Activated CD4-positive, alpha-beta T cell treated with anti-CD3 and anti-CD28 coated beads for 24 hours (primary cell): Measurements from ENCODE around the gene RPL10.
"Not testable (repeated sequence)": the region's sequence is repeated elsewhere in the genome, so short reads cannot be mapped to it uniquely, and the experiment has no call there.

Source experiments
- DNase-seq, 2 donors: peaks; one replicate each; pipeline ENCODE4 v3.0.0-alpha.2; 2020; ENCODE audit warnings: low read depth in 2 of 2

The RPL10 gene

DNA sequence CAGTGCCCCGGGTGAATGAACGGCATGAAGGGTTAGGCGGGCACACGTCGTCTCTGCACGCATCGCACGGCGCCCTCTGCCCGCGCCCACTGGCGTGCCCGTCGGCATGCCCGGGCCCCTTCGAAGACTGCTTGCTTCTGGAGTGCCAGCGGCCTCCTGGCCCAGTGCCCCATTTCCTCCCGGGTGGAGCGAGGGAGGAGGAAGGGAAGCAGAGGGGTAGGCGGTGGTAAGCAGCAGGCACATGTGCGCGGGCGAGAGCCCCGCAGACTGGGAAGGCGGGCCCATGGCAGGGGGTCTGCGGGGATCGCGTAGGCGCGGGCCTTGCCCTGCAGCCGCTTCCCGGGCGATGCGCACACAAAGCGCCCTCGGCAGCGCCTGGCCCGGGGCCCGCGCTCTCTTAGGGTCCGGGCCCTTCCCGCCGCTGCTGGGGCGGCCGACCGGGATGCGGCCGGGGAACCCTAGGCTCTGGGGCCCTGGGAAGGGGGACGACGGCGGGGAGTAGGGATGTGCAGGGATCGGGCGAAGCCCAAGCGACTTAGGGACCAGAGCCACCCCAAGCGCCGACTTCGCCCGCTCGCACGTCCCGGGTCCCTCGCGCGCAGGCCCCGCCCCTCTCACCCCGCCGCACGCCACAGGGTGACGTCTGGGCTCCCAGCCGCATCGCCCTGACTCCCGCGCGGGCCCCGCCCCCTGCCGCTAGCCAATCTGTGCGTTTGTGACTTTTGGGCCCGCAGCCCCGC, 19.9 kb upstream of the RPL10 start:
- no peak for DNase-seq

DNA sequence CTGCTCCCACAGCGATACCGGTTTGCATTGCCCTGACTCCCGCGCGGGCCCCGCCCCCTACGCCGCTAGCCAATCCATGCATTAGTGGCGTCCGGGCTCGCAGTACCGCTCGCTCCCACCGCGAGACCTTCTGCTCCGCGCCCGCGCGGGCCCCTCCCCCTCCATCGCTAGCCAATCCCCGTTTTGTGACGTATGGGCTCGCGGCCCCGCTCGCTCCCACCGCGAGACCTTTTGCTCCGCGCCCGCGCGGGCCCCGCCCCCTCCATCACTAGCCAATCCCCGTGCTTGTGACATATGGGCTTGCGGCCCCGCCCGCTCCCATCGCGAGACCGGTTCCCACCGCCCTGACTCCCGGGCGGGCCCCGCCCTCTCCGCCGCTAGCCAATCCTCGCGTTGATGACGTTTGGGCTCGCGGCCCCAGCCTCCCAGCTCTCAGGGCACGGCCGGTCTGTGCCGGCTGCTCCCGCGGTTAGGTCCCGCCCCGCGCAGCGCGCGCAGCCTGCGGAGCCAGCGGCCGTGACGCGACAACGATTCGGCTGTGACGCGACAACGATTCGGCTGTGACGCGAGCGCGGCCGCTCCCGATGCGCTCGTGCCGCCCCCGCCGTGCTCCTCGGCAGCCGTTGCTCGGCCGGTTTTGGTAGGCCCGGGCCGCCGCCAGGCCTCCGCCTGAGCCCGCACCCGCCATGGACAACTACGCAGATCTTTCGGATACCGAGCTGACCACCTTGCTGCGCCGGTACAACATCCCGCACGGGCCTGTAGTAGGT, 19.2 kb upstream of the RPL10 start, which contains the start of gene EMD:
EMD (plus strand) TSS at position 497 of the 770 bp plus-strand sequence; CDS start at position 687, 190 bp downstream.
- DNase-seq = peak; percentile 90

DNA sequence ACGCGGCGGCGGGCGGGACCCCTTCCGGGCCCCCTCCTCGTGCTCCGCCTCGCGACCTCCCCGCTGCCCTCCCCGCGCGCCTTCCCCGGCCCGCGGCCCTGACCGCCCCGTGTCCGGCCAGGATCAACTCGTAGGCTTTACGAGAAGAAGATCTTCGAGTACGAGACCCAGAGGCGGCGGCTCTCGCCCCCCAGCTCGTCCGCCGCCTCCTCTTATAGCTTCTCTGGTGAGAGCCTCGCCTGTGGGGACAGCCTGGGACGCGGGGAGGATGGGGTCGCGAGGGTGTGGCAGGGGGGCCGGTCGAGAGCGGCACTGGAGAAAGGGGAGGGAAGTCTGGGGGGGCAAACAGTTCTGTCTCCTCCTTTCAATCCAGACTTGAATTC, 18.6 kb upstream of the RPL10 start:
- DNase-seq = no peak

DNA sequence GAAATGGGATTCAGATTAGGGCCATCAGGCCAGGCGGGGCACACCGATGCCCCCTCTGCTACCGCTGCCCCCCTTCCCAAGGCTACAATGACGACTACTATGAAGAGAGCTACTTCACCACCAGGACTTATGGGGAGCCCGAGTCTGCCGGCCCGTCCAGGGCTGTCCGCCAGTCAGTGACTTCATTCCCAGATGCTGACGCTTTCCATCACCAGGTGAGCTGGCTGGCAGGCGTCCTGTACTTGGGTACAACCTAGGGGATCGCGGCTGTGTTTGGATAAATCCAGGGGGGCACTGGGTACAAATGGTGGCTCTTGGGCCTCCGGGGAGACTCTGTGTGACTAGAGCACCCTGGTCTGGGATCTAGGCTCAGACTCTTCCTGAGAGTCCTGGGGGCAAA, 18.0 kb upstream of the RPL10 start:
- no peak for DNase-seq

DNA sequence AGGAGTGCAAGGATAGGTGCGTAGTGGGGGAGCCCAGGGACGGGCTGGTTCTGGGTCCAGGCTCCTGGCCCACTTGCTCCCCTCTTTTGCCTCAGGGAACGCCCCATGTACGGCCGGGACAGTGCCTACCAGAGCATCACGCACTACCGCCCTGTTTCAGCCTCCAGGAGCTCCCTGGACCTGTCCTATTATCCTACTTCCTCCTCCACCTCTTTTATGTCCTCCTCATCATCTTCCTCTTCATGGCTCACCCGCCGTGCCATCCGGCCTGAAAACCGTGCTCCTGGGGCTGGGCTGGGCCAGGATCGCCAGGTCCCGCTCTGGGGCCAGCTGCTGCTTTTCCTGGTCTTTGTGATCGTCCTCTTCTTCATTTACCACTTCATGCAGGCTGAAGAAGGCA, 17.4 kb upstream of the RPL10 start:
- DNase-seq = no peak

DNA sequence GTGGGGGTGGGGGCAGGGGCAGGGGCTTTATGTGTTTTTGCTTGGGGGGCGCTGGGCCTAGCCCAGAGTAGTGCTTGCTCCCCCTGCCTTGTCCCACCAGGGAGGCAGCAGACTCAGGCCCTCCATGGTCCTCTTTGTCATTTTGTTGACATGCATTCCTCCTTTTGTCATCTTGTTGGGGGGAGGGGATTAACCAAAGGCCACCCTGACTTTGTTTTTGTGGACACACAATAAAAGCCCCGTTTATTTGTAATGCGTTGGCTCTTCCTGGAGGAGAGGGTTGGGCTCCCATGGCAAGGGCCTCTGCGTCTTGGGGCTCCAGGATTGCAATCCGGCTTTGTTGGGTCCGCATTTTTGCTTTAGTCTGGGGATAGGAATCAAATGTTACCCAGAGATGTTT, 16.9 kb upstream of the RPL10 start:
- no peak for DNase-seq

DNA sequence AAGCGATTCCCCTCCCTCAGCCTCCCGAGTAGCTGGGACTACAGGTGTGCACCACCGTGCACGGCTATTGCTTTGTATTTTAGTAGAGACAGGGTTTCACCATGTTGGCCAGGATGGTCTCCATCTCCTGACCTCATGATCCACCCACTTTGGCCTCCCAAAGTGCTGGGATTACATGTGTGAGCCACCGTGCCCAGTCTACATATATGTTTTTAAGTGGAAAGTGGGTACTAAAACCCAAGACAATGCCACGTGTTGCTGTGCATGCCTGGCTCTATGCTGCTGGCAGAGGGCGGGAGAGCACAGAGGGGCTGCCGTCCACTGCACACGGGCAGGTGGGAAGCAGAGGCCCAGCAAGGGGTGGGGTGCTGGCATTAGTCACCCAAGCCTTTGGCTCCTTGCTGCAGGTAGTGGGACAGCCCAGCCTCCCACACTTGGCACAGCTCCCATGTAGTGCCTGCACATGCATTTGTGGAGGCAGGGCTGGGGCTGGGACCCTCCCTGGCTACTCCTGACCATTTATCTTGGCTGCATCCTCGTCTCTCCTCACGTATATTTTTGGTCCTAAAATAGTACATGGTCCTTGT, 15.6 kb upstream of the RPL10 start:
- no peak for DNase-seq

DNA sequence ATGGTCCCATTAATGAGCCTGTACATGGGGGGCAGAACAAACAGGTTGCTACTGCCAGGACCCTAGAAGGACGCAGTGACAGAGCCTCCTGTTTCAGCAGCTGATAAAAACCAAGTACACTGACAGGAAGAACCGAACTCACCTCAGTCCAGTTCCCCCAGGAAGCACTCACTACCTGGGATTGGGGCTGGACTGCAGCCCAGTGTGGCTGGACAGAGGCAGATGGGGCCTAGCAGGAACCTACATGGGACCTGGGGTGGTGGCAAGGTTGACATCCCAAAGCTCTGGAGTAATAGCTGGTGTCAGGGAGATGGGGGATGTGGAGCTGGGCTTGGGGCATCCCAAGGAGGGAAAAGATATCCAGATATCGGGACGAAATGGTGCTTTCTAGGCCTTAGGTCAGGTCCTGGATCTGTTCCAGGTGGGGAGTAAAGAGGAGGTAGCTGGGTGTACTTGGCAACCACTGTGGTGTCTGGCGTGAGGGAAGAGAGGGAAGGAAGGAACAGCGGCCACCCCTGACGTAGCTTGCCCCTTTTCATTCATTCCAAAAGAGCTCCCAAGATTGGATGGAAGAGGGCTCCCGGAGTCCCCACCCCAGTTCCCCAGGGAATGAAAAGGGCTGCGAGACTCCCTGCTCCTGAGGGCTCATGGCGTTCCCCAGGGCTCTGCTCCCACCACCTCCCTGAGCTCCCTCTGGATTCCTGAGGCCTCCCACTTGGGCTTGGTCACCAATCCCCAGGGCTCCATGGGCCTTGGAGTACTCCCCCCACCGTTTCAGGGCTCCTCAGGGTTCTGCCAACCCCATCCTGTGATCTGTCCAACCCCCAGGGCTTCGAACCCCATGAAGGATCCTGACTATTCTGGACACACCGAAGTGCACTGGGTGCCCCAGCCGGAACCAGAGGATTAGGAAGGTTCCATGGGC, 14.6 kb upstream of the RPL10 start:
- DNase-seq = no peak

DNA sequence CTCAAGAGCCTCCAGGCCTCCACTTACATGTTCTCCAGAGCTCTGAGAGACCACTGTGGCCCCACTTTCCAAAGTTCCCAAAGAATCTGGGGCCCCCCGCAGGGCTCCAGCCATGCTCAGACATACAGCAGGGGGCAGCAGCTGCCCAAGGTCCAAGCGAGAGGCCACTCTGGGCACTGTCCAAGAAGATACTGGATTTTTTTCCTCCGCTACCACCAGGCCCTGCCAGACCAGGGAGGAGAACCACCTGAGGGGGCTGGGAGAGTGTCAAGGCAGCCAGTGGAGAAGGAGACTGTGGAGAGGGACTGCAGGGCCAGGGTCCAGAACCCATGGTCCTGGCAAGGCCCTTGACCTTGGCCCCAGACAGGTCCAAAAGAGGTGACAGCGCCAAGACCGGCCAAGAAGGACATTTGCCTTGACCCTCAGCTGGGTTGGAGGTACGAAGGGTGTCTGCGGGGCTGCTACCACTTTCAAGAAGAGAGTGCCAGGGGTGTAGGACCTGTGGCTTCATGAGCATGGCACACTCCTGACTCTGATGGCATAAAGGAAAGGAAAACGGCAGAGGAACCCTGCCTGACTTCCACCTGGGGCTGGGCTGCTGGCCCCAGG, 13.8 kb upstream of the RPL10 start:
- no peak for DNase-seq

DNA sequence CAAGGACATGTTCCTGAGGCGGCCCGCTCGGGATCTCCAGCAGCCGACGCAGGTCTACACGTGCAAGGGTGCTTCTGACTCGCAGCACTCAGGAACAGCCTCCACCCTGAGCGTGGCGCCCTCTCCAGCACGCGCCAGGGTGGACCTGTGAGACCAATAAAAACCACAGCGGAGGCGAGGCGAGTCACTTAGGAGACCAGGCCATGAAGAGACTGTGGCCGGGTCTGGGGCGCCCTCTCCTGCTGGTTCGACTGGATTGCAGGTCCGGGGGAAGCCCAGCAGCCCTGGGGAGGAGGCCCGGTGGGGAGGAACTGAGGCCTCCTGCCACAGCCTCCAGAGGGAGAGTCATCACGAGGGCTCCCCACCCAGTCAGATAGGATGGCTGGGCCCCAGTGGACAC, 10.1 kb upstream of the RPL10 start:
- not testable (repeated sequence) for DNase-seq

DNA sequence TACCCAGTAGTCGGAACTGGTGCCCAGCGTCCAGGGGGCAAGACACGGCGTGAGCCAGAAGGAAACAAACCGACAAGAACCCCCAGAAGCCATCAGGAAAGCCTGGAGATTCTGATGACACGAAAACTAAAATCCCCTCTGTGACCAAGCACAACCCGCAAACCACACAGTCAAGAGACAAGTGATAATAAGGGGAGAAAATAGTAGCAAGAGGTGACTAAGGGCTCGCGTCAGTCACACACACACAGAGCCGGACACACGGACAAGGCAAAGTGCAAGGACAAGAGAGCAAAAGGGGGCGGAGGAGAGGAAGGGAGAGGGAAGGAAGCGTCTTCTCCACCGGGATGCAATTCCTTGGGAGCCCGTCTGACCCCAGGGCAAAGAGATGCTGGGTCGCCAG, 9.5 kb upstream of the RPL10 start:
- not testable (repeated sequence) for DNase-seq

DNA sequence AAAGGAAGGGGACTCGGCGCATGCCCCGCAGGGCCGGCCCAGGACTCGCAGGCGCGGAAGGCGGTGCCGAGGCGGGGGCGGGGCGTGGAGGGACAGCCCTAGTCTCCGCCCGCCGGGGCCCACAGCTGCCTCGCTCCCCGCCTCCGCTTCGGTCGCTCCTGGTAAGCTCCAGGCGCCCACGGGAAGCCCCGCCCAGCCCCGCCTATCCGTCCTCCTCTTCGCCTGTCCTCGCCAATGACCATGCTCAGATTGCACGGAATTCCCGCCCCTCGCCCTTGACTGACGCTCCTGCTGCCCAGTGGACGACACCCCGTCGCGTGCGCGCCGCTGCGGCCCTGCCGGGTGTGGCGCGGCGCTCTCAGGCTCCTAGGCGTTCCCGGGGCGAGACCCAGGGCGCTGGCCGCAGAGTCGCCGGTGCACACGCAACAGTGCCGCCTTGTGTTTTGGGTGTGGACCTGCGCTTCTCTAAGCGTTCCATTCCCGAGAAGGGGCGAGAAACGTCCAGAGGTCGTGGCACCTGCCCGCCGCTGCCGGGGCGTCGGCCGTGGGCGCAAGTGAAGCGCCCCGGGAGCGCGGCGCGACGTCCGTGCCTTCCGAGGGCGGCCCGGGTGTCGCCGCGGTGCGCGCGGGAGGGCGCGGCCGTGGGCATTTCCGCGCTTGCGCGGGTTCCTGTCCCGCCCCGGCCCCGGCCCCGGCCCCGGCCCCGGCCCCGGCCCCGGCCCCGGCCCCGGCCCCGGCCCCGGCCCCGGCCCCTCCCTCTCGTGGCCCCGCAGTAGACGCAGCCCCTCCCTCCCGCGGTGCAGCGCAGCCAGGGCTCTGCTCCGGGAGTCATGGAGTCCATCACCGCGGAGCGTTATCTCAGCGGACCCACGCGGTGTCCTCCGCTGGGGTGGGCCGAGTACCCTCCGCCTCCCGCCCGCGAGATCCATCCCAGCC, 8.1 kb upstream of the RPL10 start:
- not testable (repeated sequence) for DNase-seq

DNA sequence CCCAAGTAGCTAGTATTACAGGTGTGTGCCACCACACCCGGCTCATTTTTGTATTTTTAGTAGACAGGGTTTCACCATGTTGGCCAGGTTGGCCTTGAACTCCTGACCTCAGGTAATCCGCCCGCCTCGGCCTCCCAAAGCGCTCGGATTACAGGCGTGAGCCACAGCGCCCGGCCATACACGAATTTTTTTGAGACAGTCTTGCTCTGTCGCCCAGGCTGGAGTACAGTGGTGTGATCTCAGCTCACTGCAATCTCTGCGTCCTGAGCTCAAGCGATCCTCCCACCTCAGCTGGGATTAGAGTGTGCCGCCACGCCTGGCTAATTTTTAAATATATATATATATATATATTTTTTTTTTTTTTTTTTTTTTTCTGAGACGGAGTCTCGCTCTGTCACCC, 1.8 kb upstream of the RPL10 start:
- not testable (repeated sequence) for DNase-seq

DNA sequence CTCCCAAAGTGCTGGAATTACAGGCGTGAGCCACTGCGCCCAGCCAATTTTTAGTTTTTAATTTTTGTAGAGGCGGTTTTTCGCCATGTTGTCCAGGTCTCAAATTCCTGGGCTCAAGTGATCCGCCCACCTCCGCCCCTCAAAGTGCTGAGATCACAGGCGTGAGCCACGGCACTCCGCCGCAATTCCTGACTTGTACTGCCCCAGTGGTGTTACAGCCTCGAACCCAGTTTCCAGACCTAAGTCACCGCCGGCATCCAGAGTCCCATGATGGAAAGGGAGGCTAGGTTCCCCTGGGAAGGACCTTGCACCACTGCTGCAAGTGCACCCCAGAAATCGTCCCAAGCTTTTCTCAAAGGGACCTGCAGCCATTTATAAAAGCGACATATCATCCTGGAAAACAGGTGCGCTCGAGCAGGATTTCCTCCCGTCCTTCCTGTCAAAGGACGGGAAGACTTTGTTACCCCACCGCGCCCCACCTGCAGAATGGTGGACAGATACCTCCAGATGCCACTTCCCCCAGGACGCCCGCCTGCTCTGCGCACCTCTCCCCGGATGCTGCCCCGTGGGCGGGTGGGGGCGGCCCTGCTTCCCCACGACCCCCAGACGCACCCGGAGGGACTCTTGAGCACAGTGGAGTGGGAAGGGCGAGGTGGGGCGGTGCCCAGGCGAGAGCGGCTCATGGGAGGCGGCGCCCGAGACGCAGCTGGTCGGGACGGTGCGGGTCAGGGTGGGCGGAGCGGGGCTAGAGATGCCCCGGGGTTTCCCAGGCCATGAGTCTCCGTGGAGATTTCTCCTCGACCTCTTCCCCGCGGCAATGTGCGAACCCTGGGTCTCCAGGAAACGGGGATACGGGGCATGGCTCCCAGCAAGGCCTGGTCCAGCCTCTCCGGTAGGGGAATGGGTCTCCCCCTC, 947 bp upstream of the RPL10 start:
- peak in 1 of 2 donors; percentile 47 for DNase-seq

DNA sequence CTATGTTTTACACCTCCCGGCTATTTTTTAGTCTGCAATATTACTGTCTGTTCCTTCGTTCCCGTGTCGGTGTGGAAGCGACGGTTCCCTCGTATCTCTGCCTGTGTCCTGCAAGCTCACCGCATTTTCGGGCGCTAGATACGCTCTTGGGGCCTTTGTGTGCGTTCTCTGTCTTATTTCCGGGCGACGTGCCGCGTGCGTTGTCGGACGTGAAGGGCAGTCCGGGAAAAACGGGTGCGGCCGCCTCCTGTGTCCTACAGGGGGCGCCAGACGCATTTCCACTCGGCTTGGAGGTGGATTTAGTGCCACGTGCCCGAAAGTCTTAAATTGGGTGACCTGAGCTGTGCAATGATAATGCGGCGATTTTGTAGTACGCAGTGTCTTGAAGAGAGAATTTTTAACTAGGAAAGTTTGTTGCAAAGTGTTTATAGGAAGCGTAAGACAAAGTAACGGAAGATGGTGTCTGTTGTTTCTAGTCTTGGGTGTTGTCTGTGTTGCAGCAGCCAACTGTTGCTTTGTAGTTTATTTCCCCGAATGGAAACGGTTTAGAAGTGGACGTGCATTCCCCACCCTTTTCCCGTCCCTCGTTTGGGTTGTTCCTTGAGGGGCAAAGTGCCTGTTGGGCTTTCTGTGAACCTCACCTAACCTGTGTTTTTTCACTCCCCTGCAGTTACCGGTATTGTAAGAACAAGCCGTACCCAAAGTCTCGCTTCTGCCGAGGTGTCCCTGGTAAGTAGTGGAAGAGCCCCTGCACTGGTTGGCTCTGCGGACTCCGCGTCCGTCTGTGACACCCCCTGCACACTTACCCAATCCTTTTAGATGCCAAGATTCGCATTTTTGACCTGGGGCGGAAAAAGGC, 720 bp downstream of the RPL10 start:
- DNase-seq = peak; percentile 67 to 71

DNA sequence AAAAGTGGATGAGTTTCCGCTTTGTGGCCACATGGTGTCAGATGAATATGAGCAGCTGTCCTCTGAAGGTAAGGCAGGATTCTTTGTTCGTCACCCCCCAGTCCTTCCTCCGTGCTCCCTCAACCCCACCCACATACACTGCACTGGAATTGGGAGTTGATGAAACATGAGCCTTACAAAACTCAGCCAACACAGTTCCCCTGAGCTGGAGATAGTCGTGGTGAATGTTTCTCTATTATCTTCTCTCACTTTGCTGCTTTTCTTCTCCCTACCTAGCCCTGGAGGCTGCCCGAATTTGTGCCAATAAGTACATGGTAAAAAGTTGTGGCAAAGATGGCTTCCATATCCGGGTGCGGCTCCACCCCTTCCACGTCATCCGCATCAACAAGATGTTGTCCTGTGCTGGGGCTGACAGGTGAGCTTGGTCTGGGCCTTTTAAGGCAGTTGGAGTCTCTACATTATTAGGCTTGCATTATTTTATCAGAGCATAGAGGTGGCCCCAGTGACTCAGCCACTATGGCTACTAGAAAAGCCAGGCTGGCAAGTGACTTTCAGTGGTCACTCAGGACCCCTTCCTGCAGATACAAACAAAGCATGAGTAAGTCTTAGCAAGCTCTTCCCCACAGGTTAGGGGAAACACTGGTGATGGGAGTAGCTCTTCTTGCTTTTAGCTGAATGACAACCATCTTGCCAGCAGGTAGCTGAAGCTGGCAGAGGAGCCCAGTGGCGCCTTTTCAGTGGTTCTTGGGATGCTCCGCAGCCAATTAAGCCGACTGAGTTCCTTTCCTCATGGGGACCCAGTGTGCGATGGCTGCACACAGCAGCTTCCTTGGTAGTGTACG, 1.6 kb downstream of the RPL10 start:
- DNase-seq = no peak

DNA sequence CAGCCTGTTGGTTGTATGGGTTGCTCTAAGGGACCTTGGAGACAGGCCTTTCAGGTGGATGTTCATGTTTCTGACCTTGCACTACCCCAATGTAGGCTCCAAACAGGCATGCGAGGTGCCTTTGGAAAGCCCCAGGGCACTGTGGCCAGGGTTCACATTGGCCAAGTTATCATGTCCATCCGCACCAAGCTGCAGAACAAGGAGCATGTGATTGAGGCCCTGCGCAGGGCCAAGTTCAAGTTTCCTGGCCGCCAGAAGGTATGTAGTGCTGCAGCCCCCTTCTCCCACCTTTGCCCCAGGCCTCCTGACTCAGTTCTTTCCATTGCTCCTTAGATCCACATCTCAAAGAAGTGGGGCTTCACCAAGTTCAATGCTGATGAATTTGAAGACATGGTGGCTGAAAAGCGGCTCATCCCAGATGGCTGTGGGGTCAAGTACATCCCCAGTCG, 2.2 kb downstream of the RPL10 start:
- not testable (repeated sequence) for DNase-seq
